ENCODE measurements around the gene SNAP29. TPM values are rescaled to one million over a fixed set of nuclear protein-coding genes. Genes with fewer than 3 reads are reported as not detected.

The SNAP29 gene
- 10 to 100 TPM; 22.1 to 41.1 (median 28.7) TPM for total RNA-seq

DNA sequence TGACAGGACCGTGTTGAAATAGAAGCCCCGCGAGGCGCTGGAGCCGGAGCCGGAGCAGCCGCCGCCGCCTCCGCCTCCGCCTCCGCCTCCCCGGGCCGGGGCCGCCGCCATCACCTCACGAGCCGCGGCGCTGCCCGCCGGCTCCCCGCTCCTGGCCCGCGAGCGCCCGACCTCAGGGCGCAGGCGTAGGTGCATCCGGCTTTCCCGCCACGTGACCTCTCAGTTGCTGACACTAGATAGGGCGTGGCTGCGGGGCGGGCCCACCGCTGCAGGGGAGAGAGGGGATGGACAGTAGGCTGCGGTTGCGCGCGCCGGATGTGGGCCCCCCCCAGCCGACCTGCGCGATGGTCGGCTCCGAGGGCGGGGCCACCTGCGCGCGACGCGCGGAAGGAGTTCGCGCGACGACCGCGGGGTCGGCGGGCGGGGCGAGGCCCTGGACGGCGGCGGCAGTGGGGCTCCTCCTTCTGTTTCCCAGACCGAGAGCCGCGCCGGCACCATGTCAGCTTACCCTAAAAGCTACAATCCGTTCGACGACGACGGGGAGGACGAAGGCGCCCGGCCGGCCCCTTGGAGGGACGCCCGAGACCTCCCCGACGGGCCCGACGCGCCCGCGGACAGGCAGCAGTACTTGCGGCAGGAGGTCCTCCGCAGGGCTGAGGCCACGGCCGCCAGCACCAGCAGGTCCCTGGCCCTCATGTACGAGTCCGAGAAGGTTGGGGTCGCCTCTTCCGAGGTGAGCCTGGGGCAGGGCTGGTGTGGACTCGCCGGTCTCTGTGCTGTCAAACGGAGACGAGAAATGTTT, at the start of gene SNAP29, which contains the start of gene PI4KA:
Gene SNAP29 (plus strand): TSS at position 393 of the 802 bp plus-strand sequence. CDS start 104 bp downstream, at position 497.
Gene PI4KA (minus strand): TSS at position 197 of the 802 bp plus-strand sequence. CDS start 86 bp downstream, at position 111.
- TF ChIP-seq, protein P1, sequence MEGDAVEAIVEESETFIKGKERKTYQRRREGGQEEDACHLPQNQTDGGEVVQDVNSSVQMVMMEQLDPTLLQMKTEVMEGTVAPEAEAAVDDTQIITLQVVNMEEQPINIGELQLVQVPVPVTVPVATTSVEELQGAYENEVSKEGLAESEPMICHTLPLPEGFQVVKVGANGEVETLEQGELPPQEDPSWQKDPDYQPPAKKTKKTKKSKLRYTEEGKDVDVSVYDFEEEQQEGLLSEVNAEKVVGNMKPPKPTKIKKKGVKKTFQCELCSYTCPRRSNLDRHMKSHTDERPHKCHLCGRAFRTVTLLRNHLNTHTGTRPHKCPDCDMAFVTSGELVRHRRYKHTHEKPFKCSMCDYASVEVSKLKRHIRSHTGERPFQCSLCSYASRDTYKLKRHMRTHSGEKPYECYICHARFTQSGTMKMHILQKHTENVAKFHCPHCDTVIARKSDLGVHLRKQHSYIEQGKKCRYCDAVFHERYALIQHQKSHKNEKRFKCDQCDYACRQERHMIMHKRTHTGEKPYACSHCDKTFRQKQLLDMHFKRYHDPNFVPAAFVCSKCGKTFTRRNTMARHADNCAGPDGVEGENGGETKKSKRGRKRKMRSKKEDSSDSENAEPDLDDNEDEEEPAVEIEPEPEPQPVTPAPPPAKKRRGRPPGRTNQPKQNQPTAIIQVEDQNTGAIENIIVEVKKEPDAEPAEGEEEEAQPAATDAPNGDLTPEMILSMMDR (IDR thresholded peaks at IDR 0.05 in 4 of 5, conservative IDR thresholded peaks at IDR 0.05 in 1 of 5): peak in 3 of 5 experiments; percentile 5 to 50 (median 23)
- peak; percentile 93 to 94 for TF ChIP-seq POLR2A (IDR thresholded peaks at IDR 0.05)
- Histone ChIP-seq H3K27me3 (no peaks in the 10 kb centered on the region), H3K4me3 (peak within 1 kb of the TSS; percentile 68 to 93 (median 84)), H3K4me1 (peaks cover 17 to 27% of the 10 kb centered on the region in 2 donors), H3K27ac (peak within 1 kb of the TSS; percentile 83 to 91 (median 90)), H3K9me3 (no peaks in the 10 kb centered on the region), H3K36me3 (peaks cover 0 to 7% of the 10 kb centered on the region in 2 donors)
- DNase-seq (peak; percentile 98 to 99), ATAC-seq (peak; percentile 95 to 98)
- in situ Hi-C loops (cut with MboI; ENCODE audit: low sequenced_read_pairs in 4 of 4) (no loop called here), intact Hi-C loops (cut with DNase I; ENCODE audit: low total_unique reads) (loop anchor here (1.0 kb wide), 2 partner anchors 58 to 142 kb away; partner anchors contain the start of gene CRKL)

DNA sequence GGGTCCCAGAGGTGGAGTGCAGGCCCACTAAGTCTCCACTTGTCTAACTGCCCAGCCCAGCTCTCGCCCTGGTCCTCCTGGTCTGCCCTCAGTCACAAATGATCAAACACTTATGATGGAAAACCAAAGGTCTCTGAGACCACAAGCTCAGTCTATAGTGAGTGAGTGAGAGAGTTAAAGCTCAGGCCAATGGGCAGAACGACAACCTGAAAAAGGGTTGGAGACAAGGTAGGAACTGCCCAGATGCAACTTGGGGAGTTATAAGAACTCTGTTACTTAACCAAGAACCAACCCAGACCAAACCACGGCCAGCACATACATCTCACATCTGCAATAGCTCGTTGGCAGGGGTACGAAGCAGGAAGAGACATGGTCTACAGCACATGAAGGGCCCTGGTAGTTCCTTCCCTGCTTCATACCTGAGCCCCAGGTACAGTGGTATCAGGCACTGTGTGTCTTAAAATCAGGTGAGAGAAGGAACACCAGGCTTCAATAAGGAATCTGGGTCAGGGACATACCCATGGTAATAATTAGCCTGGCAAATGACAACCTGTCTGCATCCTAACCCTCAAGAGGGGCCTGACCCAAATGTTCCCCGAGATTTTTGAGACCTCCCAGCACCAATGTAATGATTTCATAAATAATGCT, 49.1 kb upstream of the SNAP29 start:
- H3K27me3 ChIP-seq: no peaks in the 10 kb centered on the region
- in situ Hi-C loops (cut with MboI; ENCODE audit: low sequenced_read_pairs in 4 of 4): no loop called here
- H3K27ac ChIP-seq: no peak overlapping the region
- H3K4me3 ChIP-seq: no peak overlapping the region
- no peaks in the 10 kb centered on the region for H3K9me3 ChIP-seq
- H3K36me3 ChIP-seq: peaks cover 7 to 79% of the 10 kb centered on the region in 2 donors
- intact Hi-C loops (cut with DNase I; ENCODE audit: low total_unique reads): no loop called here
- TF ChIP-seq, protein P1 (IDR thresholded peaks at IDR 0.05 in 4 of 5, conservative IDR thresholded peaks at IDR 0.05 in 1 of 5): no peak
- TF ChIP-seq POLR2A (IDR thresholded peaks at IDR 0.05): no peak
- ATAC-seq: no peak
- no peaks in the 10 kb centered on the region for H3K4me1 ChIP-seq
- DNase-seq: no peak

DNA sequence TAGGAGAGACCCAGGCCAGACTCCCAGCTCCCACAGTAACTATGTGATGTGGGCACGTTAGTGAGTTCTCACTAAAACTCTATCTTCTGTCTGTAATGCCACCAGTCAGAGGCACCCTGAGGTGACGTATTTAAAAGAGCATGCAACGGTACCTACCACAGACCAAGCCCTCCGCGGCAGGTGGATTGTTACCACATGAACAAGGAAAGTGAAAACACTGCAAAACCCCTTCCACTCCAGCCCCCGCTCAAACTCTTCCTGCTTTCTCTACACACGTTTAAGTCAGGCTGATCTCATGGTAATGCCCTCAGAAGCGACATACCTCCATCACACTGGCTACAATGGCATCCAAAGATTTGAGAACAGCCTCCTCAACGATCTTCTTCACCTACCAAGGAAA, 48.2 kb upstream of the SNAP29 start:
- H3K4me1 ChIP-seq: no peaks in the 10 kb centered on the region
- no peak overlapping the region for H3K27ac ChIP-seq
- H3K27me3 ChIP-seq: no peaks in the 10 kb centered on the region
- peaks cover 7 to 77% of the 10 kb centered on the region in 2 donors for H3K36me3 ChIP-seq
- no peak for DNase-seq
- in situ Hi-C loops (cut with MboI; ENCODE audit: low sequenced_read_pairs in 4 of 4) (no loop called here), intact Hi-C loops (cut with DNase I; ENCODE audit: low total_unique reads) (no loop called here)
- TF ChIP-seq, protein P1 (IDR thresholded peaks at IDR 0.05 in 4 of 5, conservative IDR thresholded peaks at IDR 0.05 in 1 of 5): no peak
- no peak for TF ChIP-seq POLR2A (IDR thresholded peaks at IDR 0.05)
- no peak for ATAC-seq
- no peaks in the 10 kb centered on the region for H3K9me3 ChIP-seq
- no peak overlapping the region for H3K4me3 ChIP-seq

DNA sequence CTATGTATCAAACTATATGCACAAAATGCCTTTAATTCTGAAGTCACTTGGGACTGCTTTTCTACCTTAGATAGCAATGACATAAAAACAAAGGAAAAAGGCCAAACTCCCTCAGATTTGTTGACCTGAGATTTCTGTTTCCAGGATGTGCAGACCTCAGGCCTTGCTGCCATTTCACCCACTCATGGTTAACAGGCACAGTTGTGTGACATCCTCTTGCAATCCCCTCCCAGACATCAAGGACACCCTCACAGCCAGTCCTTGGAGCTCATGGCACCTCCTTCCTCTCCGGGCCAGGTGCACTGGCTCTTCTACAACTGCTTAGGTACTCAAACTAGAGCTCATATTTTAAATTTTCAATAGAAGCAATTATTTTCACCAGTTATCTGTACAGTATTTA, 47.6 kb upstream of the SNAP29 start:
- H3K27me3 ChIP-seq: no peaks in the 10 kb centered on the region
- ATAC-seq: no peak
- no peak for DNase-seq
- intact Hi-C loops (cut with DNase I; ENCODE audit: low total_unique reads) (no loop called here), in situ Hi-C loops (cut with MboI; ENCODE audit: low sequenced_read_pairs in 4 of 4) (no loop called here)
- no peaks in the 10 kb centered on the region for H3K4me1 ChIP-seq
- H3K27ac ChIP-seq: no peak overlapping the region
- H3K9me3 ChIP-seq: no peaks in the 10 kb centered on the region
- TF ChIP-seq POLR2A (IDR thresholded peaks at IDR 0.05): no peak
- TF ChIP-seq, protein P1 (IDR thresholded peaks at IDR 0.05 in 4 of 5, conservative IDR thresholded peaks at IDR 0.05 in 1 of 5): no peak
- H3K36me3 ChIP-seq: peaks cover 7 to 77% of the 10 kb centered on the region in 2 donors
- no peak overlapping the region for H3K4me3 ChIP-seq

All from gastrocnemius medialis (tissue), 4 donors.